Activated CD4-positive, alpha-beta T cell treated with anti-CD3 and anti-CD28 coated beads, Interleukin-2, amount 50 U/mL, for 48 hours (primary cell): ENCODE results near the gene CLCA1.
A peak's percentile ranks its signal among the peaks of the same experiment; 100 is the strongest.

Experiments used
- DNase-seq, 2 experiments: peaks; one replicate each; pipeline ENCODE4 v3.0.0-alpha.2; 2020

CLCA1 gene

DNA sequence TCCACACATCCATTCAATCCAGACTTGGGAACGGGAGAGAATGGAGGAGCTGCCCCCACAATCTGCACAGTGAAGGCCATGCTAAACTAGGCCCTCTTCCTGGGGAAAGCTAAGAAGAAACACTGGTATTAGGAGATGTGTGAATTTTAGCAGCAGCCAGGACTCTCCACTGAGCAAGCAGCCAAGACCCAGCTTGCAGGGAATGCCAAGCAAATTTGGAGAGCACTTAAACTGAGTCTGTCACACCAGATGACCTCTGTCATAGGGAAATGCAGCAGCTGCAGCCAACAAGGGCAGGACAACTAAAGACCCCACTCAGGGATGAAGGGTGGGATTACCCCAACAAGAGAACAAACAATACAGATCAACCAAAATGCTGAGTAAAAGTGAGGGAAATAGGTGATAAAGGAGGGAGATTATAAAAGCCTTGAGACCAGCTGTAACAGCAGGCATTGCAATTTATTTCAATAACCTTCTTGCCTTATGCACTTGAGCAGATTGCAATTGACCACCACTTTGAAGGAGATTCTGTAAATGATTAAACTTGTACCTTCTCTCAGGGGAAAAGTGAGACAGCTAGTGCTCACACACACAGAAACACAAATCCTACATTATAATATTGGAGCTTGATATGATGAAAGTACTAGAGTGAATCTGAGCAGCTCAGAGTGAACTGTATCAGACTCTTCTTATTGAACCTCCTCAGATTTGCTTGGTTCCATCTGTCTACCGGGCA lies 2.5 kb upstream of the CLCA1 start:
- no peak for DNase-seq

GRCh38 chr1:86466986-86467385 lies 1.7 kb upstream of the CLCA1 start:
- DNase-seq: no peak

DNA sequence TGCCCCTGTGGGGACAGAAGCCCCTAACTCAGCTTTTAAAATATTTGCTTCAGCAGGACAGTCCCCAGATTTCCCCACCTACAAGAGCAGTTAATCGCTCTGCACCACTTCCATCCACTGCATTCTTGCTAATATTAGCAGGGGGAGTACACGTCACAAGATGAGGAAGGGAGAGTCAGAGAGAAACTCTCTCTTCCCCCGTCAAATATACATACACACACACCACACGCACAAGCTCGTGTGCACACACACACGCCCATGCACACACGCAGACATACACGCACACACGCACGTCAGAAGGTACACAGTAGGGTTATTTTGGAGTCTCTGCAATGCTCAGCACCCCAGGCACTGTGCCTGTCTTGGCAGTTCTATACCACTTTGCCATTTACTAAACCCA lies 2.1 kb downstream of the CLCA1 start:
- no peak for DNase-seq

- DNase-seq: no peak
Measured at GRCh38 chr1:86471291-86471690, 2.6 kb downstream of the CLCA1 start.

DNA sequence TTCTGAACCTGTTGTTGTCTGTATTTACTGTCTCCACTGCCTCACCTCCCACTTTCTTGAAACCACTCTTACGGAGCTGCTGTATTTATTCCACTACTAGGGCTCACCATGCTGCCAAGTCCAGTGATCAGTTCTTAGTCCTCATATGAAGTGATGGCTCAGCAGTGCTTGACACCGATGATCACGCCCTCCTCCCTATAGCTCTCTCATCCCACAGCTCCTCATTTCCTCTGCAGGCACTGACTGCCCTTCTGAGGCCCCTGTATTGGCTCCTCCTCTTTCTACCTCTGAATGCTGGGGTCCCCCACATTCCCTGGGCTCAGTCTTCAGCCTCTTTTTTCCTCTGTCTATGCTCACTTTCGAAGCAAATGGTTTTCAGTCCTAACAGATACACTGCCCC lies 3.4 kb downstream of the CLCA1 start:
- DNase-seq: no peak

- DNase-seq: no peak
Measured at GRCh38 chr1:86472767-86473166, 4.0 kb downstream of the CLCA1 start.

DNA sequence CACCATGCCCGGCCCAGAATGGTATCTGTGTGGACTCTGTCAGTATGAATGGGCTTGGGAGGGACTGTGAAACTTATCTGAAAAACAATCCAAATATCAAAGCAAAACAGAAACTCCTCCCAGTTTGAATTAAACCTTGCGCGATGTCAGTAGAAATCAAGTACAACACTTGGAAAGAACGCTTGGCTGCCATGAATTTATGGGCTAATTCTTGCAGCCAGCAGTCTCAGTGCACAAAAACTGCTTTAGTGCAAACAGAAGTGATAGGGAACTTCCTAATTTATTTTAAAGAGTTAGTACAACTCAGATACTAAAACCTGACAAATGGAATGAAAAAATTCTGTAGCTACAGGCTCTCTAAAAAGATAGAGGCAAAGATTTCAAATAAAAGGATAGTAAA lies 8.5 kb downstream of the CLCA1 start:
- DNase-seq: no peak

GRCh38 chr1:86477682-86478081 lies 9.0 kb downstream of the CLCA1 start:
- no peak for DNase-seq

- DNase-seq: no peak
Measured at GRCh38 chr1:86478416-86479156, 9.9 kb downstream of the CLCA1 start.

DNA sequence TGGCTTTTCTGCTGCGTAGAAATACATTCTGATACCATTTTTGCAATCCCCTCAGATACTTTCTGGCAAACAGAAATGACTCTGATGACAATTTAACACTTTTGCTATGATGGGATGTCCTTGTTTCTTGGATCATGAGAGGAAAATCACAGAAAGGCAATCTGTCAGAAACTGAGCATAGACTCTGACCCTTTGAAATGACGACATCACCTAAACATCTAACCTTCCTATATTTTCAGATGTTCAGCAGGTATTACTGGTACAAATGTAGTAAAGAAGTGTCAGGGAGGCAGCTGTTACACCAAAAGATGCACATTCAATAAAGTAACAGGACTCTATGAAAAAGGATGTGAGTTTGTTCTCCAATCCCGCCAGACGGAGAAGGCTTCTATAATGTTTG lies 13.2 kb downstream of the CLCA1 start:
- DNase-seq: no peak

DNA sequence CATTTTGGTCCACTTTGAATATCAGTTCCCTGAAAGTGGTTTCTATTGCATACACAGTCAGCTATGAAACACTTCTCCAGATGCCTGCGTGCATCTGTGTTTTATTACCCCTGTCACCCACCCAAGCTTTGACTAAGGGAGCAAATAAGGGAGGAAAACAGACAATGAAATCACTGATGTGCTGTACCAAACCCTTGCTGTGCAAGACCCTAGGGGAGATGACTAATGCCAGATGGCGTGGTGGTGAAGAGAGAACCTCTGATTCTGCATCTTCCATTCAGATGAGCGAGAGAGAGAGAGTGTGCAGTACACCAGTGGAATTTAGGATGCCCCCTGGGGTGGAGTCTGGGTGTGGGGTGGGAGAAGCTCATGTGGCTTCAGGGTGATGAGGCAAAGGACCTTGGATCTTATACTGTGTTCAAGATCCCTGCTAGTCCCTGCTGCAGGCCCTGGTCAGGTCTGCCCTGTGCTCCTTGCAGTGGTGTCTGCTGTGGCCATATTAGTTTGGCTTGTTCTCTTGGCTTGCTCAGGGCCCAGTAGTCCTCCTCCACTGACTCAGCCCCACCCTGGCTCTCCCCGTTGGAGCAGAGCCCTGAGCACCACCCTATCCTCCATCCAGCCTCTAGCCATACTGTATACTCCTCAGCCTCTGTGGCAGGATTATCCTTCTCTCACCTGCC lies 18.5 kb downstream of the CLCA1 start:
- DNase-seq: no peak

DNA sequence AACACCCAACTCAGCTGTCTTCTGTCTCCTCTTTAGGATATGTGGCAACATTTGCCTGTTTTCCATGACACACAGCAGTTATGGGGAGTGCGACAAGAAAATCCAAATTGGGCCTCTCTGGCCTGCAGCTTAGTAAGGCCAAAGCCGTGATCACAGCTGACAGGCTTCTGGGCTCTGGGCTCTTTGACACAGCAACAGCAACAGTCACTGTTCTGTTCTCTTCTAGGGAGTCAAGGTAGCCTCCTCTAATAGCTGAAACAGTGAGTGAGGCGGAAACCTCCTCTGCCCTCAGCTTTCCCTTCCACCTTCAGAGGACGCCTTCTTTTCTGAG lies 19.0 kb downstream of the CLCA1 start:
- no peak for DNase-seq

DNA sequence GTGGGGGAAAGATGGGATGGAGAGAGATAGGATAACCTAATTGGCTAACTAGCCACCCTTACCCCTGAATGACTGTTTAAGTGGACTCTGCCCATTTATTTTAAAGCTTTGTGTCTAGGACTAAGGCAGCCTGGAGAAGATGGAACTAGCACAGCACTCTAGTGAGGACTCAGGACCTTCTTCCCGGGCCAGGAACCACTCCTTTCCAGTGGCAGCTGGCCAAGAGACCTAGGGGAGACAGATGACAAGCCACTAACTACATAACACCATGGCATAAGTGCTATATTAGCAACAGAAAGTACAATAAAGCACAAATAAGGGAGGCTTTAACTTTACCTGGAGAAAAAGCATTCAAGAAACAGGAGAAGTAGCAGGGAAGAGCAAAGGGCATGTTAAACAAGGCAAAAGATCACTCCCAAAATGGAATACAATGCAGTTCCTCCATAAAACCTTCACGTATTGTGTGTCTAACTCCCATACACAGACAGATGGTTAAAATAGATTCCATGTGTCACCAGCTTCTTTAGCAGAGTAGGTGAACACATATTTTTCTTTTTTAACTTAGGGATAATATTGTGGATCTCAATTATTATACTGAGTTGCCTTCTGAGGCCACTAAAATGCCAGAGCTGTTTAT lies 20.6 kb downstream of the CLCA1 start:
- no peak for DNase-seq

DNA sequence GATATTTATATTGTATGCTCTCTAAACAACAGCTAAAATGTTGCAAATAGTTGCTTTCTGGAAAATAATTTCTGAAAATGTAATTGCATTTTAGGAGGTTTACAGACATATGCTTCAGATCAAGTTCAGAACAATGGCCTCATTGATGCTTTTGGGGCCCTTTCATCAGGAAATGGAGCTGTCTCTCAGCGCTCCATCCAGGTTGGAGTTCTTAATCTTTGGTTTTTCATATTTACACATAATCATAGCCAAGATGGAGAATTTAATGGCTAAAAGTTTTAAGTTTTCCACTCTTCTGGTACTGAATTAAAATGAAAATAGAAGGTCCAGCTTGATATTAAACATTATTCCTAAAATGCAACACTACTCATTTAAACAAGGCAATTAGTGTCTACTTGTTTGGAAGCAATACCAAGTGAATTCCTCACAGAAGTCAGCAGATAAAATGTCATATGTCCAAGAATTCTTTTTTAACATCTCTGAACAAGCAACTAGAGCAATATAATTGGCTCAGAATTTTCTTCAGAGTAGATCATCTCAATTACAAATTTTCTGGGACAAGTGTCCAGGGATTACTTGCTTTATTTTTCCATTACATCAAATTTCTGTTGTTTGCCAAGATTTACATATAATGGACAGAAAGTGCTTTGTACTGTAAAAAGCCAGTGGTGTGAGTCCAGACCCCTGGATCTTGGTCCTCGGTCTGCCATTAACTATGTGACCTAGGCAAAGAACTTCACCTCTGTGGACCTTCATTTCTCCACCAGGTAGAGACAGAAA lies 22.6 kb downstream of the CLCA1 start:
- DNase-seq: no peak

GRCh38 chr1:86498281-86498680 lies 29.6 kb downstream of the CLCA1 start:
- DNase-seq: no peak

- no peak for DNase-seq
Measured at GRCh38 chr1:86499987-86500593, 31.4 kb downstream of the CLCA1 start.

- no peak for DNase-seq
Measured at GRCh38 chr1:86500714-86501113, 32.0 kb downstream of the CLCA1 start.

GRCh38 chr1:86502125-86502646 lies 33.5 kb downstream of the CLCA1 start:
- peak; percentile 19 to 31 for DNase-seq

DNA sequence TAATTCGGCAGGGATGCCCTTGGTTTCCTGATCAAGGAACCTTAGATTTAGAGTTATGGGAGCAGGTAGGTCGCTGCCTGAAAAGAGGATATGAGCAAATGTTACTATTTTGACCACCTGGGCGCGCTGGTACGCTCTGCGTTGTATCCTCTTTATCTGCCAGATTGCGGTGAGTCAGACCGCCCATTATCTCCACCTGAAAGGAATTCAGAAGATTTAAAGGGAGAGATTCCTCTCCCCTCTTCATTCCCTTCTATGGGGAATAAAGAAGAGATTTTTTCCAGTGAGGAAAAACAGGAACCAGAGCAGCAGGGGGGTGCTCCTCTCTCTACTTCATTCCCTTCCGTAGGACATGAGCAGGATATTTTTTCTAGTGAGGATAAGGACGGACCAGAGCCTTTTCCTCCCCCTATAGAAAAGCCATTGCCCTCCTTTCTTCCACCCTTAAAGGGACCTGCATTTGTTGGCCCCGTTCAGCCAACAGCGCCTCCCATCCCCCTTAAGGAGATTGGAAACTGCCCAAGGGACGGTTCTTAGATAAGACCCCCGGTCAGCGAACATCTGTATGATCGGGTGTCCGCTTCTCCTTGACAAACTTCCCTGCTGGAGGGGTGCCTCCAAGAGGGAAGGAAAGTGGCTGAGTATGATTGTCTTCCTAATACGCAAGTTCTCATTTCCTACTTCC lies 34.1 kb downstream of the CLCA1 start:
- peak; percentile 14 to 16 for DNase-seq

DNA sequence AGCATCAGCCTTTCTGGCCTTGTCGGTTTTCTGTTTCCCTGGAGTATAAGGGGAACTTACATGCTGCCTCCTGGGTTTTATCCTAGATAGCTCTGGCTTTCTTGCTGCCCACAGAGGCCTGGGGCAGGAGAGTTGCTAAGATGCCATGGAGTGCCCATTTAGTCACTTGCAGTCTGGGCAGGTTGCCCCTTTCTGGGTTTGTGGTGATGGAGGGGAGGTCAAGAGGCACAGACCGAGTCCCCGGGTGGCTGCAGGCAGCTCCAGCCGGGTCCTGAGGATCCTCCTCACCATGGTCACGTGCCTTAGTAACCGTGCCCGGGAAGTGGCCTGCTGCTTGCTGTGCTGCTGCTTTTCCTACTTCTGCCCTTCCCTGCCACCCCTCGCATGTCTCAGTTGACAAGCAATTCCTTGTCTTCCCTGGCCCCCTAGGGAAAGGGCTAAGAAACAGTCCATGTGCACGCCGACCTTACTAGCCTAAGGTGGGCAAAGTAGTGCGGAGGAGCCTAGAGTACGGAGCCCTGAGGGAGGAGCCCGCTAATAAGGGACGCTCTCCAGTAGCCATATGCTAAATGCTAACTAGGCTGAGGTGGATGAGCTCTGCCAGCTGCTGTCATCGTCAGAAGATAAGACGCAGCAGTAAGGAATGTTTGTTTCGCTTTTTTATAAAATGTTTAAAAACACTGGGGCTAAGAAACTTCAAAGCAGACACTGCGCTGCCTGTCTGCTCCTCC lies 34.8 kb downstream of the CLCA1 start:
- no peak for DNase-seq

- DNase-seq: no peak
Measured at GRCh38 chr1:86504137-86504479, 35.4 kb downstream of the CLCA1 start.
